BJ (cell line): ENCODE data around the gene SPECC1L. TPM values are rescaled to one million over a fixed set of nuclear protein-coding genes. Genes with fewer than 3 reads are reported as not detected.

Experiments
- CTCF ChIA-PET: fragments of 350-600 bp; formaldehyde crosslinking; extraction: SDS; loops from one replicate; lab custom pipeline; 2021; ENCODE audit warnings: antibody characterized with exemption, inconsistent platforms; lab: Yijun Ruan, JAX
- POLR2A ChIA-PET: fragments of 300-600 bp; sonication (Branson Sonifier 250); formaldehyde crosslinking; extraction: SDS; loops from one replicate; lab custom pipeline; 2021; ENCODE audit warnings: antibody characterized with exemption; lab: Charles Lee
- DNase-seq: peaks from one replicate; pipeline ENCODE4 v3.0.0-alpha.2; 2011; ENCODE audit warnings: low read depth
- H3K27me3 ChIP-seq: 2 replicates; pipeline ENCODE4 v1.6.0; 2011; ENCODE audit warnings: low read length; ENCODE audit not compliant: control insufficient read depth, insufficient read depth
- H3K36me3 ChIP-seq: 2 replicates; pipeline ENCODE4 v1.5.1; 2011; ENCODE audit warnings: low read length; ENCODE audit not compliant: control insufficient read depth, insufficient read depth
- H3K4me3 ChIP-seq: 2 replicates; pipeline ENCODE4 v1.5.1; 2011; ENCODE audit warnings: low read depth, mild to moderate bottlenecking, control low read depth, low read length
- CTCF ChIP-seq: IDR thresholded peaks from 2 replicates; pipeline ENCODE4 v1.5.1; 2011; ENCODE audit warnings: low read depth, mild to moderate bottlenecking, control low read depth, inconsistent platforms, low read length, moderate library complexity; ENCODE audit not compliant: insufficient read depth
- polyA plus RNA-seq: library from polyadenylated mRNA; depleted of rRNA; stranded (reverse); fragments of >200 nt; gene quantifications from 2 replicates; pipeline ENCODE4 v1.2.3, GENCODE V29; 2011

The SPECC1L gene
- polyA plus RNA-seq, 1 experiment: 35.1 TPM

GRCh38 chr22:24436553-24436952 lies 165.9 kb downstream of the SPECC1L start:
- Histone ChIP-seq H3K27me3 (no peaks in the 10 kb centered on the region), H3K4me3 (no peak overlapping the region), H3K36me3 (no peaks in the 10 kb centered on the region)
- CTCF ChIA-PET: interaction anchor here (0.7 to 5.4 kb wide), 4 partner anchors 12 to 37 kb away, joined by 3 to 44 read pairs (median 4); no protein-coding TSS in a partner anchor
- DNase-seq: no peak
- POLR2A ChIA-PET: interaction anchor here (0.6 kb wide), 1 partner anchor 119 kb away, joined by 10 read pairs; no protein-coding TSS in a partner anchor
- TF ChIP-seq CTCF: no peak

- no peaks in the 10 kb centered on the region for H3K36me3 ChIP-seq
- DNase-seq: no peak
- ChIA-PET POLR2A (no interaction called here), CTCF (interaction anchor here (0.8 to 5.4 kb wide), 3 partner anchors 13 to 37 kb away, joined by 3 to 44 read pairs (median 3); no protein-coding TSS in a partner anchor)
- no peaks in the 10 kb centered on the region for H3K27me3 ChIP-seq
- no peak overlapping the region for H3K4me3 ChIP-seq
- no peak for TF ChIP-seq CTCF
Observed at GRCh38 chr22:24437091-24437490, 166.5 kb downstream of the SPECC1L start.

GRCh38 chr22:24437741-24438328 lies 167.2 kb downstream of the SPECC1L start:
- no peak for DNase-seq
- TF ChIP-seq CTCF: peak; percentile 46
- CTCF ChIA-PET: interaction anchor here (0.8 to 5.4 kb wide), 4 partner anchors 13 to 68 kb away, joined by 3 to 44 read pairs (median 3); no protein-coding TSS in a partner anchor
- no peaks in the 10 kb centered on the region for H3K27me3 ChIP-seq
- POLR2A ChIA-PET: no interaction called here
- no peaks in the 10 kb centered on the region for H3K36me3 ChIP-seq
- H3K4me3 ChIP-seq: no peak overlapping the region

- CTCF ChIA-PET: no interaction called here
- POLR2A ChIA-PET: no interaction called here
- TF ChIP-seq CTCF: no peak
- no peak overlapping the region for H3K4me3 ChIP-seq
- H3K36me3 ChIP-seq: no peaks in the 10 kb centered on the region
- no peak for DNase-seq
- H3K27me3 ChIP-seq: no peaks in the 10 kb centered on the region
Observed at GRCh38 chr22:24440270-24440717, 169.7 kb downstream of the SPECC1L start.

- DNase-seq: no peak
- ChIA-PET CTCF (interaction anchor here (1.6 to 1.7 kb wide), 2 partner anchors 15 to 17 kb away, joined by 3 to 4 read pairs; no protein-coding TSS in a partner anchor), POLR2A (no interaction called here)
- no peak overlapping the region for H3K4me3 ChIP-seq
- no peaks in the 10 kb centered on the region; the same call in 1 of the 2 replicates for H3K27me3 ChIP-seq
- H3K36me3 ChIP-seq: no peaks in the 10 kb centered on the region
- no peak for TF ChIP-seq CTCF
Observed at GRCh38 chr22:24440718-24441405, 170.2 kb downstream of the SPECC1L start.
